Lung microvascular endothelial cell (primary cell): ENCODE measurements around the gene TTLL10. TPM values are rescaled to one million over a fixed set of nuclear protein-coding genes. Genes with fewer than 3 reads are reported as not detected.
"Not testable (repeated sequence)": the region's sequence is repeated elsewhere in the genome, so short reads cannot be mapped to it uniquely, and the experiment has no call there.

Experiments used
- DNase-seq, 2 donors: peaks; one replicate each; pipeline versions ENCODE4 v3.0.0 to v3.0.0-alpha.2; 2010; ENCODE audit warnings: low read depth in 2 of 2
- total RNA-seq: library from RNA; depleted of rRNA; stranded (reverse); fragments of >200 nt; gene quantifications from 2 replicates; pipeline ENCODE4 v1.2.1, GENCODE V29; 2014

TTLL10 gene
- total RNA-seq, 1 donor from 2014 or later = not detected

GRCh38 chr1:1183833-1184775, 10.4 kb downstream of the TTLL10 start:
- no peak for DNase-seq

DNA sequence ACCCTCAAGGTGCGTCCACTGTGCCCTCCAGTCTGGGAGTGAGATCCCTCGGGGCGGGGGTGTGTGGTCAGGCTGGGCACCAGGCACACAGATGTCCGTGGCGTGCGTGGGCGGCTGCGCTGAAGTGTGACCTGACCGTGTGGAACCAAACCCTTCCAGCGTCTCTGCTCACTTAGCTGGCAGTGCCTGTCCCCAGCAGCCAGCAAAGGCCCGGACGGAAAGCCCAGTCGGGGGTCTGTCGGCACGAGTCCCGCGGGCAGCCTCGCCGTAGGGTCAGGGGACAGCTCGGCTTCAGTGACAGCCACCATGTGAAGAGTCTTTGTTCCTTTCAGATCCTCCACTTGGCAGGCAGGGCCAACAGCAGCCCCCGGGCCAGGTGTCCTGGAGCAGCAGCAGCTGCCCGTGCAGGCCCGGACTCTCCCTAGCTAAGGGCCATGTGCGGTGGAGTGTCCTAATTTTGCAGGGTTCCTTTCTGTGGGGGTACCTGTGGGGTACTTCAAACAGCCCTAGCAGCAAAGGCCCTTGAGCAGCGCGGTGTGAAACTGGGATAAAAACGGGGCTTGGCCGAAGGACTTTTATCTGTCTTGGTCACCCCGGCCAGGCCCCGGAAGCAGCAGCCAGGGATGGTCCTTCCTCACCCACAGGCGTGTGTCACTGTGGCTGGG, 11.6 kb downstream of the TTLL10 start:
- no peak for DNase-seq

GRCh38 chr1:1187938-1188337, 14.3 kb downstream of the TTLL10 start:
- peak in 1 of 2 donors; percentile 19 for DNase-seq

DNA sequence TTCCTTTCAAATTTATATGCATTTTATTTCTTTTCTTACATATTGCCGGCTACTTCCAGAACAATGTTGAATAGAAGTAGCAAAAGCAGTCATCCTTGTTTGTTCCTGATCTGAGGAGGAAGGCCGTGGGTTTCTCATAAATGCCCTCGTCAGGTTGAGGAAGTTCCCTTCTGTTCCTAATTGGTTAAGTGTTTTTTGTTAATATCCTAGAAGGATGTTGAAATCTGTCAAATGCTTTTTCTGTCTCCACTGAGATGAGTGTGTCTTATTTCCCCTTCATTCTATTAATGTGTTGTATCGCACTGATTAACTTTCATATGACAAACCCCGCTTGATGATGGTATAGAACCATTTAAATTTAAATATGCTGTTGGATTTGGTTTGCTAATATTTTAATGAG, 15.4 kb downstream of the TTLL10 start:
- DNase-seq = no peak

DNA sequence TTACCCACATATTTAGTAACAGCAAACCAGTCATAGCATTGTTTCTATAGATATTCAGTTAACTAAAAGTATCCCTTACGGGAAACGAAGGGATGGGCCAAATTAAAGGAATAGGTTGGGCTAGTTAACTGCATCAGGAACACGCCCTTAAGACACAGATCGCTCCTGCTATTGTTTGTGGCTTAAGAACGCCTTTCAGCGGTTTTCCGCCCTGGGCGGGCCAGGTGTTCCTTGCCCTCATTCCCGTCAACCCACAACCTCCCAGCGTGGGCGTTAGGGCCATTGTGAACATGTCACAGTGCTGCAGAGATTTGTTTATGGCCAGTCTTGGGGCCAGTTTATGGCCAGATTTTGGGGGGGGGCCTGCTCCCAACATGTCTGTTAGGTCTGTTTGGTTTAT, 18.1 kb downstream of the TTLL10 start:
- DNase-seq = no peak

- no peak for DNase-seq
Observed at GRCh38 chr1:1194723-1195122, 21.0 kb downstream of the TTLL10 start.

- DNase-seq = not testable (repeated sequence)
Observed at GRCh38 chr1:1195726-1196125, 22.0 kb downstream of the TTLL10 start.

DNA sequence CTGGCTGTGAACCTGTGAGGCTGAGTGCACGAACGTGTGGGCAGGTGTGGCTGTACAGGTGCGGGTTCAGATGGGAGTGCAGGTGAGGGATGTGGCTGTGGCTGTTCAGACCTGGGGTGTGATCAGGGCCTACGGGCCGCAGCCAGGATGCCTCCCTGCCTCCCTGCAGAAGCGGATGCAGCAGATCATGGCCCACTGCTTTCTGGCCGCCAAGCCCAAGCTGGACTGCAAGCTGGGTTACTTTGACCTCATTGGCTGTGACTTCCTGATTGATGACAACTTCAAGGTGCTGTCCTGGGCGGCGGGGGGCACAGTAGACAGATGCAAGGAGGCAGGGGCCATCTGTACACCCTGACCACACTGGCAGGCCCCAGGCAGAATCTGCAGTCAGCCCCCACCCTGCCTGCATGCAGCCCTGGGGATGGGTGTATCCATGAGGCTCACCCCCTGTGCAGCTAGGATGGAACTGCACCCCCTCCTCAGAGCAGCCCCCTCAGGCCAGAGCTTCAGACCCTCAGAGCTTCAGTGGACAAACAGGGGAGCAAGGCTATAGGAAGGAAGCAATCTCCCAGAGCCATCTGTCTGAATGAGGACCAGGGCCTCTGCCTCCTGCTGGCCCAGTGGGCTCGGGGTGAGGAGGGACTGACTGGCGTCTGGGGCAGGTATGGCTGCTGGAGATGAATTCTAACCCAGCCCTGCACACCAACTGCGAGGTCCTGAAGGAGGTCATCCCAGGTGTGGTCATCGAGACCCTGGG, 22.9 kb downstream of the TTLL10 start:
- no peak for DNase-seq

DNA sequence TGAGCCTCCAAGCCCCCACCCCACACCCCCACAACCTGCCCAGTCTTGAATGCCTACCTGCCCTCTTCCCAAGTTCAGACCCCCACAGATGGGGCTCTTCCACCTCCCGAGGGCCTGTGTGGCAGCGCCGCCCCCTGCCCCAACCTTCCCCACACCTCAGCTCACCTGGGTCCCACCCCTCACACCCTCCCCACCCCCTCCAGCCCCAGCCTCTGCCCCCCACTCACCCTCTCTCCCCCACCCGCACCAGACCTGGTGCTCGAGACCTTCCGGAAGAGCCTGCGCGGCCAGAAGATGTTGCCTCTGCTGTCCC, 23.5 kb downstream of the TTLL10 start:
- DNase-seq = no peak

DNA sequence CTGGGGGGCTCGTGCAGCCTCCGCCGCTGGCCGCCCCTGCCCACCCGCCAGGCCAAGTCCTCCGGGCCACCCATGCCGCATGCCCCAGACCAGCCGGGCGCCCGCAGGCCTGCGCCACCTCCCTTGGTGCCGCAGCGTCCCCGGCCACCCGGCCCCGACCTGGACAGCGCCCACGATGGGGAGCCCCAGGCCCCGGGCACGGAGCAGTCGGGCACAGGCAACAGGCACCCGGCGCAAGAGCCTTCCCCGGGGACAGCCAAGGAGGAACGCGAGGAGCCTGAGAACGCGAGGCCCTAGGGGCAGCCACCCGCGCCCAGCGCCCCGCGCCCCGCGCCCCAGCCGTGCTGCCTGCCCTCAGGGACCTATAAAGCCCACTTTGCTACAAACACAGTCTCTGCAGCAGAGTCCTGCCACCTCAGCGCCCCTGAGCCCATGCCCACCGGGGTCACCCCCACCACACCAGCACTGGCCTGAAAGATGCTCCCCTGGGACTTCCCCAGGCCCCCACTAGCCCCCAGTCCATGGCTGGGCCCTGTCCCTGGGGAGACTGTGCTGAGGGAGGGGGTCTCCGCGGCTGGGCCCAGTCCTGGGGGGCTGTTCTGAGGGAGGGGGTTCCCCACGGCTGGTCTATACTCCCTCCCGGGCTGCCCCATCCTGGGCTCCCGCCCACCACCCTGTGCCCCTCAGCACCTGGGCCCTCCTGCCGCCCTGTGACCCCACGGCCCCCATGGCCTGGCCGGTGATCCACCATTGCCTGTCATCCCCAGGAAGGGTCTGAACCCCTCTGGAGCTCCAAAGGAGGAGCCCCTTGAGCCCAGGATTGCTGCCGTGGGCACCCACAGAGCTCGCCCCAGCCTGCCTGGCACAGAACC, 24.1 kb downstream of the TTLL10 start:
- DNase-seq = no peak

GRCh38 chr1:1198423-1199140, 24.9 kb downstream of the TTLL10 start:
- no peak for DNase-seq

GRCh38 chr1:1199141-1199960, 25.7 kb downstream of the TTLL10 start:
- no peak for DNase-seq

DNA sequence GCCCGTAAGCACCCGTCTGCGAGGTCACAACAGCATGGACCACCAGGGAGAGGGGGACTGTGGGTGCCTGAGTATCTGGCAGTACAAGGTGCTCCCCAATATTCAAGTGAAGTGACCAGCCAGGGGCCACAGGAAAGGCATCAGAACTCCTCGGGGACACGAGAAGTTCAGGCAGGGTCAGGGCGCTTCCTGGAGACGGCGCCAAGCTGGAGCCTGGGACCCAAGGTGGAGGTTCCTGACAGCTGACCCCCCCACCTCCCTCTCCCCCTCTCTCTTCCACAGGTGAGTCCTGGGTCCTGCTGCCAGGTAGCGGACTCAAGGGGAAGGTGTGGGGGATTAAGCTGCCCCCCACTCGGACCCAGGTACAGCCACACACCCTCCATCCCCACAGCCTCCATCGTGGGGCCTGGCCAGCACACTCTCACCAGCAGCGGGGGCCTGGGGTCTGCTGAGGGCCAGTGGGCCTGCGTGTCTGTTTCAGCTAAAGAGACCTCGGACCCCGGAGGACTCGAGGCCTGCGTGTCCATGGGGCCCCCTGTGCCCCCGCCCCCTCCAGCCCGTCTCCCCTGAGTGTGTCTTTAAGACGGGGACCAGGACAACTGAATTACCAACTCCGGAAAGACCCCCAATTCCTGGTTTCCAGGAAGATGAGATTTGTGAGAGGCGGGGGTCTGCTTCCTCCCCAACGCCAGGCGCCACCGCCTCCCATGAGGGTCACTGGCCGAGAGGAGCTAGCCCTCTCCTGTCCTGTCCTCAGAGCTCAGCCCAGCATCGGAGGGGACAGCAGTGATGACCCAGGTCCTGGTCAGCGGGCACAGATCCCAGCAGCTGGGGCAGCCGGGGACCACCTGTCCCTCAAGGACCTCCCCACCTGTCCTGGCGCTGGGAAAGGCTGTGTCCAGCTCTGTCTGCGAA, 26.5 kb downstream of the TTLL10 start:
- no peak for DNase-seq

- DNase-seq = peak; percentile 20 to 49
Observed at GRCh38 chr1:1200876-1201810, 27.5 kb downstream of the TTLL10 start.

GRCh38 chr1:1202831-1203560, 29.3 kb downstream of the TTLL10 start:
- DNase-seq = no peak

DNA sequence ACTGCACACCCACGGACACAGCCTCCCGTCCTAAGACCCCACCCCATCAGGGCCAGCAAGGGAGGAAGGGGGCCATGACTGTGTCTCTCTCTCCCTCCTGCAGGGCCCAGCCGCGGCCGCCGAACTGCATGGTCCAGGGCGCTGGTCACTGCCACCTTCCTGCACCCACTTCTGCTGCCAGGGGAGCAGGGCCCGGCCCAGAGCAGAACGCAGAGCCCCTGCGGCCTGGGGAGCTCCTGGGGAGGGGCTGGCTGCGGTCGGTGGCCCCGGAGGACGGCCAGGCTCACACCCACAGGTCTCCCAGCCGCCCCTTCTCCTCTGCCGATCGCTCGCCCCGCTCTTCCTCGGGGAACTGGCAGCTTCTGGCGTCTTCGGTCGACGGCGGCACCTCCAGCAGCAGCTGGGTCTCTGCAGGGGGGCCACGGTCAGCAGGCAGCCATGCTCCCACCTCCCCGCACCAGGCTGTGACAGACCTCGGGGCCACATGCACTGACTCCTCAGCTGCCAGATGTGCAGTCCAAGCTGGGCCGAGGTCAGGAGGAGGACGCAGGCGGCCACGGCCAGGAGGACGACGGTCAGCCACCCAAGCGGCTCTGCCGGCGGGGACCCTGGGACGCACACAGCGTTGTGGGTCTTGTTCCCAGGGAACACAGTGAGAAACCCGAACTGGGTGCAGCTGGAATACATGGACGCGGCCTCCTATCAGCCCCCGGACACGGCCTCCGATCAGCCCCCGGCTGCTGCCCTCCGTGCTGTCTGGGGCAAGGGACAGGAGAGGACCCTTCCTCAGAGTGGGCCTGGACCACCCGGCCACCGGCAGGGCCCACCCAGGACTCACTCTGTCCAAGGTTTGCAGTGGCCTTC, 30.1 kb downstream of the TTLL10 start:
- DNase-seq = no peak
